Liver (tissue), 9 donors: Measurements from ENCODE around the gene RAB27B. TPM values are rescaled to one million over a fixed set of nuclear protein-coding genes. Genes with fewer than 3 reads are reported as not detected.

ENCODE experiments used
- DNase-seq: peaks from one replicate; pipeline ENCODE4 v3.0.0-alpha.2; 2017; ENCODE audit warnings: low spot score
- H3K27ac ChIP-seq, 2 donors: one replicate each; pipeline ENCODE4 v1.7.0; 2013; ENCODE audit warnings: inconsistent platforms in 2 of 2, low read length in 2 of 2, control low read depth in 1 of 2, low read depth in 1 of 2, mild to moderate bottlenecking in 1 of 2
- H3K27me3 ChIP-seq, 4 donors: one replicate each; pipeline versions ENCODE4 v1.6.1 to v1.7.0; 2013; ENCODE audit warnings: low read length in 3 of 4, inconsistent platforms in 1 of 4, mild to moderate bottlenecking in 1 of 4, moderate library complexity in 1 of 4; ENCODE audit not compliant: control insufficient read depth in 4 of 4, insufficient read depth in 4 of 4
- H3K36me3 ChIP-seq, 4 donors: one replicate each; pipeline versions ENCODE4 v1.6.1 to v1.7.0; 2013; ENCODE audit warnings: low read length in 3 of 4, mild to moderate bottlenecking in 3 of 4, low read depth in 1 of 4, moderate library complexity in 1 of 4; ENCODE audit not compliant: control insufficient read depth in 4 of 4, insufficient read depth in 3 of 4
- H3K4me1 ChIP-seq, 4 donors: one replicate each; pipeline versions ENCODE4 v1.6.1 to v1.7.0; 2013; ENCODE audit warnings: low read length in 3 of 4, mild to moderate bottlenecking in 3 of 4, moderate library complexity in 1 of 4; ENCODE audit not compliant: control insufficient read depth in 4 of 4, insufficient read depth in 4 of 4
- H3K4me3 ChIP-seq, 3 donors: one replicate each; pipeline versions ENCODE4 v1.6.1 to v1.7.0; 2013; ENCODE audit warnings: low read length in 3 of 3, control low read depth in 1 of 3, low read depth in 1 of 3, mild to moderate bottlenecking in 1 of 3
- H3K9ac ChIP-seq, 2 donors: one replicate each; pipeline ENCODE4 v1.7.0; 2013; ENCODE audit warnings: low read length in 2 of 2, mild to moderate bottlenecking in 2 of 2, moderate library complexity in 2 of 2, control low read depth in 1 of 2, low read depth in 1 of 2
- H3K9me3 ChIP-seq, 4 donors: one replicate each; pipeline versions ENCODE4 v1.6.1 to v1.7.0; 2013; ENCODE audit warnings: low read length in 3 of 4; ENCODE audit not compliant: control insufficient read depth in 4 of 4
- ATF3 ChIP-seq: IDR thresholded peaks from 2 replicates; pipeline ENCODE4 v1.6.1; 2016; ENCODE audit warnings: antibody characterized with exemption
- CTCF ChIP-seq: fragments of 150-350 bp; IDR thresholded peaks from 2 replicates; pipeline ENCODE4 v1.5.1; 2017; ENCODE audit warnings: improper control_type of control experiment, low read depth, low read length; ENCODE audit not compliant: missing input control
- EGR1 ChIP-seq, 2 donors: IDR thresholded peaks; 2 replicates each; pipeline ENCODE4 v1.6.1; 2016 to 2018; ENCODE audit warnings: antibody characterized with exemption in 2 of 2, low read depth in 2 of 2
- FOXA1 ChIP-seq: IDR thresholded peaks from 2 replicates; pipeline ENCODE4 v1.6.1; 2016; ENCODE audit warnings: antibody characterized with exemption
- FOXA2 ChIP-seq: IDR thresholded peaks from 2 replicates; pipeline ENCODE4 v1.6.1; 2016; ENCODE audit warnings: antibody characterized with exemption
- GABPA ChIP-seq, 2 donors: IDR thresholded peaks in 1 of 2; conservative IDR thresholded peaks in 1 of 2; 2 replicates each; pipeline ENCODE4 v1.6.1; 2016; ENCODE audit warnings: antibody characterized with exemption in 2 of 2, mild to moderate bottlenecking in 1 of 2, moderate library complexity in 1 of 2
- HNF4A ChIP-seq, 2 donors: conservative IDR thresholded peaks; 2 replicates each; pipeline ENCODE4 v1.6.1; 2016; ENCODE audit warnings: antibody characterized with exemption in 2 of 2, mild to moderate bottlenecking in 2 of 2
- HNF4G ChIP-seq: IDR thresholded peaks from 2 replicates; pipeline ENCODE4 v1.6.1; 2016; ENCODE audit warnings: antibody characterized with exemption
- JUND ChIP-seq, 2 donors: IDR thresholded peaks; 2 replicates each; pipeline ENCODE4 v1.6.1; 2016; ENCODE audit warnings: antibody characterized with exemption in 2 of 2
- MAX ChIP-seq: IDR thresholded peaks from 2 replicates; pipeline ENCODE4 v1.6.1; 2016; ENCODE audit warnings: antibody characterized with exemption
- NR2F2 ChIP-seq: IDR thresholded peaks from 2 replicates; pipeline ENCODE4 v1.6.1; 2016; ENCODE audit warnings: antibody characterized with exemption
- RAD21 ChIP-seq, 2 donors: IDR thresholded peaks; 2 replicates each; pipeline ENCODE4 v1.6.1; 2016; ENCODE audit warnings: antibody characterized with exemption in 2 of 2, mild to moderate bottlenecking in 2 of 2
- REST ChIP-seq: IDR thresholded peaks from 2 replicates; pipeline ENCODE4 v1.6.1; 2016; ENCODE audit warnings: antibody characterized with exemption, mild to moderate bottlenecking
- RXRA ChIP-seq, 2 donors: IDR thresholded peaks; 2 replicates each; pipeline ENCODE4 v1.6.1; 2017 to 2018; ENCODE audit warnings: antibody characterized with exemption in 2 of 2, mild to moderate bottlenecking in 1 of 2
- SP1 ChIP-seq: IDR thresholded peaks from 2 replicates; pipeline ENCODE4 v1.6.1; 2018; ENCODE audit warnings: antibody characterized with exemption, mild to moderate bottlenecking
- TAF1 ChIP-seq: conservative IDR thresholded peaks from 2 replicates; pipeline ENCODE4 v1.6.1; 2016; ENCODE audit warnings: antibody characterized with exemption, mild to moderate bottlenecking
- YY1 ChIP-seq: IDR thresholded peaks from 2 replicates; pipeline ENCODE4 v1.6.1; 2016; ENCODE audit warnings: antibody characterized with exemption, mild to moderate bottlenecking
- ZBTB33 ChIP-seq: IDR thresholded peaks from 2 replicates; pipeline ENCODE4 v1.6.1; 2016; ENCODE audit warnings: antibody characterized with exemption
- WGBS: extraction: QIAGEN DNeasy Blood & Tissue Kit; methylation state at CpG from one replicate; pipeline ENCODE4 v1.1.7; 2013; 5-methylcytosine and 5-hydroxymethylcytosine counted together
- polyA plus RNA-seq, 2 donors: library from polyadenylated mRNA; stranded (reverse) in 1 of 2; unstranded in 1 of 2; fragments of 200-250 nt in 1 of 2; fragments of >200 nt in 1 of 2; fragmentation: Nextera tagmentation in 1 of 2; extraction: Ambion mirVana in 1 of 2; gene quantifications; one replicate each; pipeline versions ENCODE4 v1.2.1 to v1.2.3, GENCODE V29; 2013 to 2015
- total RNA-seq, 2 donors: library from RNA; depleted of rRNA; stranded (reverse); fragments of >200 nt; gene quantifications; one replicate each; pipeline ENCODE4 v1.2.3, GENCODE V29; 2014
- donor health status: healthy.
- donor health status: healthy.
- donor health status: healthy.
- donor health status: healthy.
- donor health status: healthy.

Gene RAB27B
- total and polyA plus RNA-seq, 4 donors, result 0.13 to 4.5 (median 0.24) TPM

GRCh38 chr18:54899500-54899899 is 71.2 kb downstream of the RAB27B start:
- no peaks in the 10 kb centered on the region for H3K27me3 ChIP-seq
- no peaks in the 10 kb centered on the region for H3K9me3 ChIP-seq
- no peaks in the 10 kb centered on the region for H3K36me3 ChIP-seq
- H3K27ac ChIP-seq, result no peak overlapping the region
- TF ChIP-seq FOXA2, result no peak
- no peak for TF ChIP-seq GABPA (IDR thresholded peaks at IDR 0.05 in 1 of 2, conservative IDR thresholded peaks at IDR 0.05 in 1 of 2)
- TF ChIP-seq RXRA (IDR thresholded peaks at IDR 0.05), result no peak
- no peak for TF ChIP-seq RAD21 (IDR thresholded peaks at IDR 0.05)
- TF ChIP-seq JUND (IDR thresholded peaks at IDR 0.05), result no peak
- no peak for TF ChIP-seq FOXA1
- no peak for TF ChIP-seq ZBTB33
- TF ChIP-seq SP1, result no peak
- no peak for TF ChIP-seq EGR1 (IDR thresholded peaks at IDR 0.05; ENCODE audit: low read depth in 2 of 2)
- no peak for TF ChIP-seq HNF4A (conservative IDR thresholded peaks at IDR 0.05)
- no peak for TF ChIP-seq TAF1
- TF ChIP-seq YY1, result no peak
- TF ChIP-seq NR2F2, result no peak
- TF ChIP-seq MAX, result no peak
- TF ChIP-seq ATF3, result no peak
- no peak for TF ChIP-seq REST
- no peak for TF ChIP-seq CTCF
- TF ChIP-seq HNF4G, result no peak
- H3K4me3 ChIP-seq, result no peak overlapping the region
- no peak overlapping the region for H3K9ac ChIP-seq
- DNase-seq, result no peak
- no peaks in the 10 kb centered on the region for H3K4me1 ChIP-seq

- Histone ChIP-seq H3K36me3 (no peaks in the 10 kb centered on the region), H3K4me1 (no peaks in the 10 kb centered on the region), H3K27ac (no peak overlapping the region), H3K9me3 (no peaks in the 10 kb centered on the region), H3K27me3 (no peaks in the 10 kb centered on the region), H3K9ac (no peak overlapping the region), H3K4me3 (no peak overlapping the region)
- DNase-seq, result no peak
- WGBS, result 93% methylated on average over 2 of the region's 2 CpGs
- no peak for TF ChIP-seq NR2F2
- no peak for TF ChIP-seq ZBTB33
- no peak for TF ChIP-seq YY1
- TF ChIP-seq MAX, result no peak
- no peak for TF ChIP-seq CTCF
- no peak for TF ChIP-seq FOXA1
- no peak for TF ChIP-seq GABPA (IDR thresholded peaks at IDR 0.05 in 1 of 2, conservative IDR thresholded peaks at IDR 0.05 in 1 of 2)
- TF ChIP-seq RAD21 (IDR thresholded peaks at IDR 0.05), result no peak
Observed at GRCh38 chr18:54900290-54900689, 72.0 kb downstream of the RAB27B start.
